Astrocyte (in vitro differentiated cells and primary cell): ENCODE results near the gene ARL15. TPM values are rescaled to one million over a fixed set of nuclear protein-coding genes. Genes with fewer than 3 reads are reported as not detected.

Source experiments
- DNase-seq: peaks from one replicate; pipeline ENCODE4 v3.0.0-alpha.2; 2010; ENCODE audit warnings: low read depth
- FAIRE-seq: peaks from 2 replicates; lab custom pipeline; 2011; peaks lifted over from hg19 to GRCh38; lab: Jason Lieb, UNC
- H2AFZ ChIP-seq: 2 replicates; pipeline ENCODE4 v1.6.0; 2012; ENCODE audit warnings: low read depth, low read length, inconsistent platforms
- H3K27ac ChIP-seq: 2 replicates; pipeline ENCODE4 v1.5.1; 2011; ENCODE audit warnings: low read depth, low read length, inconsistent platforms
- H3K27me3 ChIP-seq: 2 replicates; pipeline ENCODE4 v1.6.0; 2011; ENCODE audit warnings: low read length, inconsistent platforms; ENCODE audit not compliant: insufficient read depth
- H3K36me3 ChIP-seq: 2 replicates; pipeline ENCODE4 v1.5.1; 2011; ENCODE audit warnings: low read length, inconsistent platforms; ENCODE audit not compliant: insufficient read depth
- H3K4me1 ChIP-seq: 2 replicates; pipeline ENCODE4 v1.5.1; 2011; ENCODE audit warnings: low read length, inconsistent platforms; ENCODE audit not compliant: insufficient read depth
- H3K4me2 ChIP-seq: 2 replicates; pipeline ENCODE4 v1.6.0; 2012; ENCODE audit warnings: low read length, inconsistent platforms
- H3K4me3 ChIP-seq: 2 replicates; pipeline ENCODE4 v1.5.1; 2011; ENCODE audit warnings: low read depth, mild to moderate bottlenecking, low read length, inconsistent platforms; ENCODE audit not compliant: insufficient read depth
- H3K79me2 ChIP-seq: 2 replicates; pipeline ENCODE4 v1.6.0; 2012; ENCODE audit warnings: mild to moderate bottlenecking, low read length, inconsistent platforms; ENCODE audit not compliant: insufficient read depth
- H3K9ac ChIP-seq: 2 replicates; pipeline ENCODE4 v1.6.0; 2012; ENCODE audit warnings: mild to moderate bottlenecking, low read length, inconsistent platforms
- H3K9me3 ChIP-seq: 2 replicates; pipeline ENCODE4 v1.5.1; 2012; ENCODE audit warnings: low read depth, mild to moderate bottlenecking, low read length, inconsistent platforms; ENCODE audit not compliant: insufficient read depth
- H4K20me1 ChIP-seq: 2 replicates; pipeline ENCODE4 v1.6.0; 2012; ENCODE audit warnings: low read length, inconsistent platforms; ENCODE audit not compliant: insufficient read depth
- H3K27ac Mint-ChIP-seq: one replicate; pipeline ENCODE4 v1.8.0; 2021; ENCODE audit warnings: mild to moderate bottlenecking, mixed read lengths; ENCODE audit not compliant: unreplicated experiment
- H3K27me3 Mint-ChIP-seq: one replicate; pipeline ENCODE4 v1.8.0; 2021; ENCODE audit warnings: low read depth, mixed read lengths; ENCODE audit not compliant: unreplicated experiment
- H3K36me3 Mint-ChIP-seq: one replicate; pipeline ENCODE4 v1.8.0; 2021; ENCODE audit warnings: low read depth, mixed read lengths; ENCODE audit not compliant: unreplicated experiment
- H3K4me1 Mint-ChIP-seq: one replicate; pipeline ENCODE4 v1.8.0; 2021; ENCODE audit warnings: low read depth, mixed read lengths; ENCODE audit not compliant: unreplicated experiment
- H3K4me3 Mint-ChIP-seq: one replicate; pipeline ENCODE4 v1.8.0; 2021; ENCODE audit warnings: mild to moderate bottlenecking, moderate library complexity, mixed read lengths; ENCODE audit not compliant: unreplicated experiment
- H3K9me3 Mint-ChIP-seq: one replicate; pipeline ENCODE4 v1.8.0; 2021; ENCODE audit warnings: mild to moderate bottlenecking, mixed read lengths; ENCODE audit not compliant: unreplicated experiment
- CTCF ChIP-seq: IDR thresholded peaks from 2 replicates; pipeline ENCODE4 v1.5.1; 2011; ENCODE audit warnings: low read depth, mild to moderate bottlenecking, inconsistent platforms, low read length, moderate library complexity; ENCODE audit not compliant: insufficient read depth
- EZH2 ChIP-seq: IDR thresholded peaks from 2 replicates; pipeline ENCODE4 v1.6.1; 2012; ENCODE audit warnings: mild to moderate bottlenecking, low read length, inconsistent platforms; ENCODE audit not compliant: insufficient read depth
- total RNA-seq: library from RNA; stranded (reverse); gene quantifications from 2 replicates; pipeline ENCODE4 v1.2.1, GENCODE V29; 2021

Gene ARL15
- total RNA-seq, 1 donor from 2014 or later = 29.1 TPM

GRCh38 chr5:53926026-53926425, 384.3 kb downstream of the ARL15 start:
- Mint-ChIP-seq H3K27ac (no peak overlapping the region), H3K4me3 (no peak overlapping the region), H3K9me3 (no peaks in the 10 kb centered on the region), H3K27me3 (no peaks in the 10 kb centered on the region), H3K4me1 (peaks cover 12% of the 10 kb centered on the region), H3K36me3 (peaks cover 3% of the 10 kb centered on the region)
- no peak for FAIRE-seq
- no peaks in the 10 kb centered on the region for H3K4me1 ChIP-seq
- TF ChIP-seq CTCF (no peak), EZH2 (no peak)
- H2AFZ ChIP-seq = no peak overlapping the region
- no peaks in the 10 kb centered on the region for H3K79me2 ChIP-seq
- H4K20me1 ChIP-seq = no peaks in the 10 kb centered on the region
- DNase-seq = no peak
- no peaks in the 10 kb centered on the region for H3K27me3 ChIP-seq
- H3K36me3 ChIP-seq = no peaks in the 10 kb centered on the region
- no peak overlapping the region for H3K9ac ChIP-seq
- no peak overlapping the region for H3K4me3 ChIP-seq
- no peak overlapping the region for H3K27ac ChIP-seq
- no peaks in the 10 kb centered on the region for H3K9me3 ChIP-seq
- no peak overlapping the region for H3K4me2 ChIP-seq

DNA sequence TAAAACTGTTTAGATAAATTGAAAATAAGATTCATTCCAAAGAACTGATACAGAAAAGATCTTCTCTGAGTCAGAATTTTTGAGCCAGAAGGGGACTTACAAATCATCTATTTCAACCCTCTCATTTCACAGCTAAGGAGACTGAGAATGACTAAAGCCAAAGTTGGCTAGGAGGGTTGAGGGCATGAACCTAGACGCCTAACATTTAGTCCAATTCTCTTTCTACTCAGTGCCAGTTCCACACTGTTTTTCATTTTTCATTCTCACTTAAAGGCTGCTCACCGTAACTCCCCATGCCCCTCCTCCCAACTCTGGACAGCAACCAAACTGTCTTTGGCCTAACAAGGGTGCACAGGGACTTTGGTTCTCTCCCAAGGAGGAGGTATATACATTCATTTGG, 386.0 kb downstream of the ARL15 start:
- FAIRE-seq = no peak
- no peak overlapping the region for H3K4me3 Mint-ChIP-seq

More for the DNA sequence above, 386.0 kb downstream of the ARL15 start:
- Histone ChIP-seq H3K9ac (no peak overlapping the region), H3K4me2 (no peak overlapping the region), H3K27ac (no peak overlapping the region), H2AFZ (no peak overlapping the region), H3K4me3 (no peak overlapping the region), H3K27me3 (no peaks in the 10 kb centered on the region), H3K79me2 (no peaks in the 10 kb centered on the region), H4K20me1 (no peaks in the 10 kb centered on the region), H3K36me3 (no peaks in the 10 kb centered on the region), H3K4me1 (no peaks in the 10 kb centered on the region), H3K9me3 (no peaks in the 10 kb centered on the region)
- TF ChIP-seq CTCF = no peak
- no peak for TF ChIP-seq EZH2
- peak overlapping the region; percentile 78 for H3K27ac Mint-ChIP-seq
- peak; percentile 22 for DNase-seq
- H3K9me3 Mint-ChIP-seq = no peaks in the 10 kb centered on the region
- no peaks in the 10 kb centered on the region for H3K36me3 Mint-ChIP-seq
- peaks cover 5% of the 10 kb centered on the region for H3K4me1 Mint-ChIP-seq
- H3K27me3 Mint-ChIP-seq = no peaks in the 10 kb centered on the region
